Stimulated activated CD4-positive, alpha-beta T cell treated with anti-CD3 and anti-CD28 coated beads, TNF-alpha, amount 100 ng/mL, for 4 hours (primary cell): ENCODE data around the gene ARHGEF7.

ENCODE experiments used
- DNase-seq, 3 experiments: peaks; one replicate each; pipeline ENCODE4 v3.0.0-alpha.2; 2020; ENCODE audit warnings: low read depth in 3 of 3

ARHGEF7 gene

DNA sequence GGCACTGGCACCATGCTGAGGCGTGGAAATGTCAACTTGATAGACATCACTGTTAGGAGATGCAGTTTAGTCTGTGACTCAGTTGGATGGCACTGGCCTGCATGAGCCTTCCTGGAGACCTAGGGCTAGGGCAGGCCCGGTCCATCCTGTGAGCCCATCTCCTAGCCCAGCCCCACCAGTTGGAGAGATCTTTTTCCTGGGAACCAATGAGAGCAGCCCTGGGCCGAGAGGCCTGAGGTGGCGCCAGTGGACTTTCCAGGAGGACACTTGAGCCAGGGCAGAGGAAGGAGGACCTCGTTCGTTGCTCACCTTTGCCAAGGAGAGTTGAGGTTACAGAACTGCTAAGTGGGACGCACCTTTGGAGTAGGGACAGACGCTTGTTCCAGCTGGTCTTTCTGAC lies 104.8 kb downstream of the ARHGEF7 start:
- no peak for DNase-seq

DNA sequence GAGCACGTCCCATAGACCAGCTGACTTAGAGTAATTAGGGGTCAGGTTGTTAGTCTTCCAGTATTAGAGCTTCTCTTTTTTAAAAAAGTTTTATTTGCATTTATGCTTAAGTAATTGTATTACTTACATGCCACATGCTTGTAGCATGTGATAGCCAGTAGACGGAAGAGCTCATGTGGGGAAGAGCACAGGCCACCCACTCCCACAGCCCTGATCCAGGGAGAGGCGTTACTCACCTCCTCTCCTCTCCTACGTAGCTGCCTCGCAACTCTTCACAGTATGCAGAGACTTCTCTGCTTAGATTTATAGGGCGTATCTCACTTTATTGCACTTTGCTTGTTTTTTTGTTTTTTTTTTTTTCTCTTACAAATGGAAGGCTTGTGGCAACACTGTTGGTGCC lies 110.1 kb downstream of the ARHGEF7 start:
- no peak for DNase-seq

DNA sequence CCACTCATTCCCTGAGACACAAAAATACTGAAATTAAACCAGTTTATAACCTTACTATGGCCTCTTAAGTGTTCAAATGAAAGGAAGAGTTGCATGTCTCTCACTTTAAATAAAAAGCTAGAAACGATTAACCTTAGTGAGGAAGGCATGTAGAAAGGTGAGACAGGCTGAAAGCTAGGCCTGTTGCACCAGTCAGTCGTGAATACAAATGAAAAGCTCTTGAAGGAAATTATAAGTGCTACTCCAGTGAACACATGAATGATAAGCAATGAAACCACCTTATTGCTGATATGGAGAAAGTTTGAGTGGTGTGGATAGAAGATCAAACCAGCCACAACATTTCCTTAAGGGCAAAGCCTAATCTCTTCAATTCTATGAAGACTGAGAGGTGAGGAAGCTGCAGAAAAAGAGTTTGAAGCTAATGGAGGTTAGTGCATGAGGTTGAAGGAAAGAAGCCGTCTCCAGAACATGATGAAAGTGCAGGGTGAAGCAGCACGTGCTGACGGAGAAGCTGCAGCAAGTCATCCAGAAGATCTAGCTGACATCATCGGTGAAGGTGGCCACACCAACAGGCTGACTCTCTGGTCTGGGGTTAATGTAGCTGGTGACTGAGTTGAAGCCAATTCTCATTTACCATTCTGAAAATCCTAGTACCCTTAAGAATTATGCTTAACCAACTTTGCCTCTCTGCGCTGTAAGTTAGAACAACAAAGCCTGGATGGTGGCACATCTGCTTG lies 110.9 kb downstream of the ARHGEF7 start:
- DNase-seq = no peak

DNA sequence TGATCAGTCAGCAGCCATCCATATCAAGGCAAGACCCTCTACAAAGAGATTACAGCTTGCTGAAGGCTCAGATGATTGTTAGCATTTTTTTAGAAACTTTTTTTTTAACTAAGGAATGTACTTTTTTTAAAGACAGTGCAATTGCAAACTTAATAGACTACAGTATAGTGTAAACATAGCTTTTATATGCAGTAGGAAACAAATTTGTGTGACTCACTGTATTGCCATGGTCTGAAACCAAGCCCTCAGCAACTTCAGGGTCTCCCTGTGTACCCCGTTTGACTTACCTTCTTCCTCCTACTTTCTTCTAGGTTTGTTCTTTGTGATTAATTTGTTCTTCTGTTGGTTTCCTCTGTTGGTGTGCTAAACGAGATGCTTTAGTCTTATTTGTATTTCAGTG lies 112.3 kb downstream of the ARHGEF7 start:
- no peak for DNase-seq

DNA sequence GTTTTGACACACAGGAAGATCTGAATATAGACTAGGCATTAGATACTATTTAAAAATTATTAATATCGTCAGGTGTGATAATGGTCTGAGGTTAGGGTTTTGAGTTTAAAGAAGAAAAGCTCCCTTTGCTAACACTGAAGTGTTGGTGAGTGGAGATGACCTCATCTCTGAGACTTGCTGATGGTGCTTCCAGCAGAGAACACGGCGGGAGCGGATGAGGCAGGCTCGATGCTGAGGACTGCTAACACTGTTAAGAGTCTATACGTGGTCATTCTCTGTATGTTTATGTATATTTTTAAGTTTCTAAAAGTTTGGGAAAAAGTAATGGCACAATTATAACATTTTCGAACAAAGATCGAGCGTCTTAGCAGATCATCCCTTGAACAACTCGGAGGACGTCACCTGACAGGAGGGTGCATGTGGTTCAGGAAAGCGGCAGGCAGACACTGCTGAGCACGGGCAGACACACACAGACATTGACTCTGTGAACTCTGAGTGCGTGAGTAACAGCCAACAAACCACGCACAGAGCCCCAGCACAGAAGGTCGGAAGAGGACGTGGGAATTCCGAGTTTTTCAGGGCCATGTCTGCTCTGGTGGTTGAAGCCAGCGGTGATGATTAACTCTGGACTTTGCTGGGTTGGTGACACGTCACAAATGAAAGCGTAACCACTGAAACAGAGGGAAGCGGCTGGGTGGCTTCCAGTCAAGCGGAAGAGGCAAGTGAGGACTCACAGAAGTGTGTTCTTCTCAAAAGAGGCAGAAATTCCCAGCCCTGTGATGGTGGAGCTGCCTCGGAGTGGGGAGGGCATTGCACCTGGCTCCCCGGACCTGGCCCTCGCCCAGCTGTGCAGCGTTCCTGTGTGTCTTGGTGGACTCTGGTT lies 113.4 kb downstream of the ARHGEF7 start:
- no peak for DNase-seq

DNA sequence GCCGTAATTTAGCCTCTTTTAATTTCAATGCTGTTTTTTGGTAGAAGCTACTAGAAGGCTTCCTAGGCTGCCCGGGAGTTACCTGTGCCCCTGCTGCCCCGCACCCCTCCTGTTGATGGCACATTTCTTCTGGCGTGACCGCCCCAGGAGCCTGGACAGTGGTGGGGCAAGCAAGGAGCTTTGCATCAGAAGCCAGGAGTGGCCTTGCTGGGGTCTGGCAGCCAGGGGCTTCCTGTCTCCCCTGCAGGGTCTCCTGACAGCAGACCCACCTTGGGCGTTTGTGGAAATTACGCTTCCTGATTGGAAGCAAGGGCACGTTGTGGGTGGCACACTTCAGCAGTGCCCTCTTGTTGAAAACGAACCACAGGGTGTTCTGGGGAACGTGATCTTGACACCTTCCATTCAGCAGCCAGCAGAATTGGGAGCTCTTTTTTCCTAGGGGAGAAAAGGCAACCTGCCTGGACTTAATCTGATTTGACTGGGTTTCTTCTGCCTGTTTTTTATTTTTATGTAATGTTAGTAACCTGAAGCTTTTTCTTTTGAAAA lies 115.3 kb downstream of the ARHGEF7 start:
- DNase-seq = no peak

DNA sequence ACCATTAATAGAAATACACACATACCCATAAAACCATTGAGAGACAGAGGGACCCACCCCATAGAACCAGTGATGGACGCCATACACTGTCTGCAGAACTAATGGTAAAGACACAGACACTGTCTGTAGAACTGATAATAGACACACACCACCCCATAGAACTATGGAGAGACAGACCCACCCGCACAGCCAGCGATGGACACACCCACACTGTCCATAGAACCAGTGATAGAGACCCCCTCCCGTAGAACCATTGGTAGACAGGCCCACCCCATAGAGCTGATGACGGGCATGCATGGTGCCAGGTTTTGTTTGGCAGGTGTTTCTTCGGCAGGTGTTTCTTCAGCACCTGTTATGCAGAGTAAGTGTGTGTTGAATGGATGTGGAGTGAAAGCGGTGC lies 117.1 kb downstream of the ARHGEF7 start:
- DNase-seq = no peak

DNA sequence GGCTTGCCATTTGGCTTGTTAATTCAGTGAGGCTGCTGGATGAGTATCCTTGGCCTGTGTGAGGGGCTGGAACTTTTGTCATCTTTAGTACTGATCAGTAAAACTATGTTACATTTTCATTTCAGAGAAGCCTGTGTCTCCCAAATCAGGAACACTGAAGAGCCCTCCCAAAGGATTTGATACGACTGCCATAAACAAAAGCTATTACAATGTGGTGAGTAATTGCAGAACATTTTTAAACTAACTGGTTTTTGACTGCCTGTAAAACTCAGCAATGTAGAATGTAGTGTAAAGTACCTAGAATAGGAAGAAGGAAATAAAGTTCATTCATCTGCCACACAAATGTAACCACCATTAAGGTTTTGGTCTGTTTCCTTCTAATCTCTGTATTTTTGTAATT lies 118.0 kb downstream of the ARHGEF7 start:
- no peak for DNase-seq

DNA sequence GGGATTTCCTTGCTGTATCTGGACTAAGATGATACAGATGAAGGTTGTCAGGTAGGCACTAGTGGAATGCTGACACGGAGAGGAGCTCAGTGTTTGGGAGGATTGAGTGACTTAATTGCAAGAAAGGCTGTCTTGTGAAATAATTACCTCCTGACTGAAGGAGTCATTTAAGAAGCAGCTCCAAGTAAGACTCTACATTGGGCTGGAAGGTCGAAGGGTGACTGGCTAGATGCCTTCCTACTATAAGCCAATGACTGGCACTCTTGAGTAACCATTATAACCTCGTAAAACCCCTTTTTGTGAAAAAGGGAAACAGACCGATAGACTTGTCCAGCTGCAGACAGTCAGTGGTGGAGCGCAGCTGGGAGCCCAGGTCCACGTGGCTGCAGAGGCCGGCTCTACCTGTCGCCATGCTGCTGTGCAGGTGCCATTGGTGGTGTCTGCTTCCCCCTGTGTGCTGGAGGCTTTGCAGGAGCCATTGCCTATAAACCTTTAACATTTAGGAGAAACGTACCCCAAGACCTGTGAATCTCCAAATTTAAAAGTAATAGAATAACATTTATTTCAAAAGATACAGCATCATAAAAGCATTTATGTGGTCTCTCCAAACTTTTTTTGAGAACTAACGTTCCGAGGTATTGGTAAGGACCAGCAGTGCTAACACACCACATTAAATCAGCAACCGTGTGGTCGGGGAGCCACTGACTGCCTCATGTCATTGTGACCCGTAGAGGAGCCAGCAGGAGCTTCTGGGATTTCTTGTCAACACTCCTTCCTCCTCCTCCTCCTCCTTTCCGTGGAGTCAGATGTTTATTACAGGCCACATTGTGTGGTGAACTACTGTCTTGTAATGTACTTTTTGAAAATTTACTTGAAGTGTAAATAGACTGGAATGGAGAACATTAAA lies 124.9 kb downstream of the ARHGEF7 start:
- no peak for DNase-seq

DNA sequence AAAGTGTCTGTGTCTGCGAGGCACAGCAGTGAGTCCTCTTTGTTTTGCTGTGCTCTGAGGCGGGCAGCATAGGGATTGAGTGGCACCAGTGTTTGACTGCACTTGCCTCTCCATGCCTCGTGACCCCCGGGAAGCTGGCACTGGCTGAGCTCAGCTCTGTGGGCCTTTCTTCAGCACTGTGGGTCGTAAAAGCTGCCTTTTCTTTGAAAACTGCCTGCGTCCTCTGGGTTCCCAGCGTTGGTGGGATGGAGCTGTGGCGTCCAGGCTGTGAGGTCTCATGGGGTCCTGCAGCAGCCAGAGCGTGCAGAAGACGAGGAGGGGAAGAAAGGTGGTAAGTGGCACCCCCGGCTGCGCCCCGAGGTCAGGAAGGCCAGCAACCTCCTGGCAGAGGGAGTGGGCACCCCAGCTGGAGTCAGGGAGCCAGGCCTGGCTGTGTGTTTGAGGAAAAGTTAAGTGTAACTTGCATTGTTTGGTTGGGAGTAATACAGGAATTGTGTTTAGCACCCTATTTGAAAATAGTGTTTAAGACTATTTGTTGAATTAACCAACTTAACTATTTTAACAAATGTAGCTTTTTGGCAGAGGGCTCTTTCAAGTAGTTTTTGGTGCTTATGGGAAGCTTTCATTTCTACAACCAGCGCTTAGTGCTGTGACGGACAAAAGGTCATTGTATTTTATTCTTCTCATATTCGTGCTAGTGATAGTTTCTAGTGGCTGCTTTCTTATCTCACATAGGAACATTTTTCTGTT lies 126.1 kb downstream of the ARHGEF7 start:
- DNase-seq = no peak

DNA sequence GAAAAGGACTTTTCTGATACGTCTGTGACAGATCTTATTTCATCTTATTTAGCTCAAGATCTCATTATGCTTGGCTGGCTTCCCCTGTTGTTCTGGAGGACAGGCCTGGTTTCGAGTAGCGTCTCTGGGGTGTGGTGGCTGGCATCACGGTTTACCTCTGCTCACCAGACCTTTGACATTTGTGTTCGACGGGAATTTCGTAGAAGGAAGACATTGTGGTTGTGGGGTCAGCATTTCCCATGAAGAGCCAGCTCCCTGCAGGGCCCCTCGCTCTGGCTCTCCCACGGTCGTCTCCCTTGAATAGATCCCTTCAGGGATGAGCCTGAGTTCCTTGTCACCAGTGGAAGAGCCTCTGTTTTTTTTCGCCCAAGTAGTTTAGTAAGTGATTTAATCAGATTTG lies 126.8 kb downstream of the ARHGEF7 start:
- DNase-seq = no peak

DNA sequence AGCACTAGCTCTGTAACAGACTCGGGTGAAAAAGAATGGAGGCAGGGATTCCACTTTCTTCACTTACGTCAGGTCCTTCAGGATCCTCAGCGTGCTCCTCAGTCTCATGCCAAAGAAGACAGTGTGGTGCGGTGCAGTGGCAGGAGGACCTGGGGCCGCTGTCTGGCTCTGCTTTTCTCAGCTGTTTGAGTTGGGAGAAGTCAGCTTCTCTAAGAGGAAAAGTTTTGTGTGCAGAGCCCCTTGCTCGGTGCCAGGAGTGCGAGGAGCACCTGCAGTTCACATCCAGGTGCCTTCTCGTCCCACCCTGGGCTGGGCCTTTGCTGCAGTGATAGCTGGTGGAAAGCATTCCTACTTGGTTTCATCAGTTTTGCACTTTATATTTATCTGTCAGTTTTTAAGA lies 127.5 kb downstream of the ARHGEF7 start:
- no peak for DNase-seq

DNA sequence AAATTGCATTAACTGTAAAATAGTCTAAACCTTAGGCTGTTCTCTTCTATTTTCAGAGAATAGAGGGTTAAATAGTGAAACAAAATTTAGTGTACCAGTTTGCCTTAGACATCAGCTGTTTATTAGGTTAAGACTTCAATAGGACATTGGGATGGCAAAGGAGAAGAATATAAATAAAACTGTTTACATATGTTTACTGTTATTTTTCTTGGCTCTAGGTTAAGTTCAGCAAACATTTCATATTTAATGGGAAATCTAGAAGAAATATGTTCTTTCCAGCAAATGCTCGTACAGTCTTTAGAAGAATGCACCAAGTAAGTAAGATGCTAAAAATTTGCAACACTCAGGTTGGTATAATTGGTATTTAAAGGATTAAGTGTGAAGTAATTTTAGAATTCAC lies 128.9 kb downstream of the ARHGEF7 start:
- DNase-seq = no peak

DNA sequence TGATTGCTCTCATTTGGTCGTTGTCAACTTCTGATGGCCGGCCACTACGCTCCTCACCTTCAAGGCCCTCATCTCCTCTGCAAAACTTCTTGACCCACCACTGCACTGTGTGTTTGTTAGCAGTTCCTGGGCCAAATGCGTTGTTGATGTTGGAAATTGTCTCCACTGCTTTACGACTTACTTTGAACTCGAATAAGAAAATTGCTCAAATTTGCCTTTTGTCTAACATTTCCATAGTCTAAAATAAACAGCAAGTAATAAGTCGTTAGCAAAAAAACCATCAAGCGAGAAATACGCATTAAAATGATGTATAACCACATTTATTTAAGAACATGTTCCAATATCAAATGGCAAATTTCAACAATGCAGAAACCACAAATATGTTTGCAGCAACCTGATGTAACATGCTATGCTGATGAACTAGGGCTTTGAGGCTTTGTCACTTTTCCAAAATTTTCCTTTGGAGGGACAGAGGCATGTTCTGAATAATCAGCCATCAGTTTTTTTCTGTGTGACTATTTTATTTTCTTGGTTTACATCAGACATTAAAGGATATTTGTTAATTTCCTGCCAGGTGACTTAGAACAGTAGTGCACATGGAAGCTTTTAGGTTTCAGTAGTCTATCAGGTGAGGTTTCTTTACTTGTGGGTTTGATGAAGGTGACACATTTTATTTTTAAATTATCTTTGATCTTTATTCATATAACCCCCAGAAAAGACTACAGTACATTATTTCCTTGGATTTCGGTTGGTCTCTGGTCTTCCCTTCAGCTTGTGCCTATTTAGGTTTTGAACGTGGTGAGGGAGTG lies 130.7 kb downstream of the ARHGEF7 start:
- no peak for DNase-seq

DNA sequence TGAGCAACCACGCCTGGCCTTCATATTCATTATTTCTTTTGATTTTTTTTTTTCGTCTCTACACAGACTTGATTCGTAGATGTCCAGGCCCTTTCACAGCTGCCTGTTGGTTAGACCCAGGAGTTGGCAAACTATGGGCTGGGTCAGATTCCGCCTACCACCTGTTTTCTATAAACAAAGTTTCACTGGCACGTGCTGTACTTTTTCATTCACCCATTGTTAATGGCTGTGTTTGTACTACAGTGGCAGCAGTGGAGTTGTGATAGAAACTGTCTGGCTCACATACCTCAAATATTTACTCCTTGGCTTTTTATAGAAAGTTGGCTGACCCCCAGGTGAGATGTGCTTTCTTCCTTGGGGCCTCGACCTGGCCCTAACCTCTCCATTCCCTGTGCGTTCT lies 132.4 kb downstream of the ARHGEF7 start:
- DNase-seq = no peak

DNA sequence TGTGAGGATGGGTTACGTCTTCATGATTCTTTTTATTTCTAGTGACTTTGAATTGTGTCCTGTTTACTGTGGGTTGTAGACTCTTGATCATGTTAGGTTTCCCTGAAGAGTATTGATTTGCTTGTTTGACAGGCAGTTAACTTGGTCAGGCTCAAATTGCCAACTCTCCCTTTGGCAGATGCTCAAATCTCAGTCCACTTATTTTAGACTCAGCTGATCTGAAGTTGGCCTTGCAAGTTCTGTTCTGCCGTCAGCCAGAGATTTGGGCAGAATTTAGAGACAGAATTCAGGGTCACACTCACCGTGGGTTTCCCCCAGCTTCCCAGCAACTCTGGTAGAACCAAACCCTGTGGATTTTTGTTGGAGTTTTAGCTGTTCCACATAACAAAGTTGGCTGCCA lies 133.7 kb downstream of the ARHGEF7 start:
- DNase-seq = no peak

DNA sequence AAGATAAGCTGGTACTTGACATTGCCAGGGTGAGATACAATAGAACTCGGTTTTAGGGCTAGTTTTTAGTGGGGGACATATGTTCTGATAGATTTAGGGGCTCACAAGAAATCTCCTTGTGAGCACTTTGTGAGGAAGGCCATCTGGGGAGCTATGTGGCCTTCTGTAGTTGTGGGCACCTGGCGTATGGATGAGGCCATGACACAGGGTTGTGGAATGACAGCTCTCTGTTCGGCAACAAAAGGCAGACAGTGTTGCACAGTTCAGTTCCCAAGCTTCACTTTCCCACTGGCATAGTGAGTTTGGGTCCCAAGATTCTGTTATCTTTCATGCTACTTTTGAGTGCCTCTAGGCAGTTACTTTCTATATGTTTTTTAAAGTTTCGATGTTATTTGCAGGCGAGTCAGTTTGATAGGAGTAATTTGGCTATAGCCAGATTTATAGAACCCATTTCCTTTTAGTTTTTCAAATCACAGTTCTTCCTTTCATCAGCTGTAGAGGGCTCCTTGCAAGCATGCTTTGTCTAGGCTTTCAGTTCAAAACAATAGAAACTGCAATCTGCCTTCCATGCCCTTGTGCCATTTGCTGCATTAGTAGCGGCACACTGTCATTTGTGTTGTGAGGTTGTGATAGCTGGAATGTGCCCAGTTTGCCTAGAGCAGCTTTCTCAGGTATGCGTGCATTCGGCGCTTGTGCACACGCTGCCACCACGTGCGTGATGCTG lies 134.7 kb downstream of the ARHGEF7 start:
- no peak for DNase-seq

DNA sequence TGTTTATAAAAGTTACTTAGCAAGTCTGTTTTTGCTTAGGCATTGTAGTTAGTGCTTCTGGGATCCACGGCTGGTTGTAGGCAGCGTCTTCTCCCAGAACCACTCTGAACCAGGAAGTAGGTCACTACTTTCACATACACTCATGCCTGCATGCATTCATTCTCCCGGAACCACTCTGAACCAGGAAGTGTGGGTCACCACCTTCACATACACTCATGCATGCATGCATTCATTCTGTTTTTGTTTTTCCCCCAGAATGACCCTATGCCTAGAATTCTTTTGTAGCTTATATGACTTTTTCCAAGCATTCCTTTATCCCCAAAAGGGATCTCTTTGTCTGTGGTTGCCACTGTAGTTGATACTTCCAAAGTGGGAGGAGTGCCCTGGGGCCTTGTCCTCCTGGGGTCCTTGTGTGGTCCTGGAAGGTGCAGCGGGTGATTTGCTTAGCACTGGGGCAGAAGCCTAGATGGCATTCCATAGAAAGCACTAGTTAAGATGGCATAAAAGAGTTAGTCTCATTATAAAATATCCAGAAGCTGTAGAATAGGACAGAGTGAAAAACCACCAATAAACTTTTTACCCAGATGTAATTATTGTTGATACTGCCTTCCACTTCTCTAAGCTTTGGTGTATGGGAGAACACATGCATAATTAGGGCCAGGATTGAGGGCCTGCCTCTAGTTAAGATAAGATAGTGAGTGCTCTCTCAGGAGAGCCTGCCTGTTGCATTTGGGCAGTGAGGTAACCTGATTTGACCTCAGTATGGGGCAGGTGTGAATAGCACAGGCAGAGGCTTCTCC lies 136.7 kb downstream of the ARHGEF7 start:
- DNase-seq = no peak
